Activated T-helper 17 cell treated with anti-CD3 and anti-CD28 coated beads, Interleukin-2, amount 50 U/mL, for 72 hours (primary cell): ENCODE measurements around the gene GSE1. TPM values are rescaled to one million over a fixed set of nuclear protein-coding genes. Genes with fewer than 3 reads are reported as not detected.

ENCODE experiments used
- ATAC-seq: fragments of 150-1000 bp; cut with Tn5 transposase; replicated peaks from 2 replicates; pipeline ENCODE4 v1.10.0; 2021; ENCODE audit warnings: mild to moderate bottlenecking, moderate library complexity
- H3K27ac Mint-ChIP-seq: one replicate; pipeline ENCODE4 v1.8.0; 2022; ENCODE audit warnings: mixed read lengths
- H3K27me3 Mint-ChIP-seq: one replicate; pipeline ENCODE4 v1.8.0; 2022; ENCODE audit warnings: mixed read lengths
- H3K36me3 Mint-ChIP-seq: one replicate; pipeline ENCODE4 v1.8.0; 2022; ENCODE audit warnings: low read depth, mild to moderate bottlenecking, mixed read lengths
- H3K4me1 Mint-ChIP-seq: one replicate; pipeline ENCODE4 v1.8.0; 2022; ENCODE audit warnings: mixed read lengths
- H3K4me3 Mint-ChIP-seq: one replicate; pipeline ENCODE4 v1.8.0; 2022; ENCODE audit warnings: mild to moderate bottlenecking, mixed read lengths
- H3K9me3 Mint-ChIP-seq: one replicate; pipeline ENCODE4 v1.8.0; 2022; ENCODE audit warnings: mixed read lengths
- total RNA-seq, 2 donors: library from RNA; stranded (reverse); gene quantifications; one replicate each; pipeline ENCODE4 v1.2.3, GENCODE V29; 2022

Gene GSE1
- total RNA-seq, 2 donors from 2014 or later: 12.1 to 17.4 TPM

- Mint-ChIP-seq H3K4me1 (peaks cover 4% of the 10 kb centered on the region), H3K4me3 (no peak overlapping the region), H3K36me3 (no peaks in the 10 kb centered on the region), H3K9me3 (no peaks in the 10 kb centered on the region), H3K27ac (no peak overlapping the region), H3K27me3 (no peaks in the 10 kb centered on the region)
- ATAC-seq: no peak
These were observed 19.8 kb downstream of the GSE1 start for GRCh38 chr16:85632709-85633437.

GRCh38 chr16:85633438-85633743, 20.3 kb downstream of the GSE1 start:
- no peak overlapping the region for H3K4me3 Mint-ChIP-seq
- ATAC-seq: no peak
- no peaks in the 10 kb centered on the region for H3K36me3 Mint-ChIP-seq
- H3K27ac Mint-ChIP-seq: no peak overlapping the region
- peaks cover 4% of the 10 kb centered on the region for H3K4me1 Mint-ChIP-seq
- no peaks in the 10 kb centered on the region for H3K9me3 Mint-ChIP-seq
- H3K27me3 Mint-ChIP-seq: no peaks in the 10 kb centered on the region

GRCh38 chr16:85633888-85634287, 20.8 kb downstream of the GSE1 start:
- Mint-ChIP-seq H3K36me3 (no peaks in the 10 kb centered on the region), H3K4me1 (peaks cover under 1% of the 10 kb centered on the region), H3K4me3 (no peak overlapping the region), H3K27me3 (no peaks in the 10 kb centered on the region), H3K9me3 (no peaks in the 10 kb centered on the region), H3K27ac (no peak overlapping the region)
- ATAC-seq: no peak

- Mint-ChIP-seq H3K27me3 (no peaks in the 10 kb centered on the region), H3K27ac (no peak overlapping the region), H3K9me3 (no peaks in the 10 kb centered on the region)
These were observed 21.8 kb downstream of the GSE1 start for GRCh38 chr16:85634747-85635544.

GRCh38 chr16:85635545-85636140, 22.5 kb downstream of the GSE1 start:
- Mint-ChIP-seq H3K9me3 (no peaks in the 10 kb centered on the region), H3K4me3 (no peak overlapping the region), H3K27me3 (no peaks in the 10 kb centered on the region), H3K27ac (no peak overlapping the region), H3K36me3 (no peaks in the 10 kb centered on the region), H3K4me1 (no peaks in the 10 kb centered on the region)
- no peak for ATAC-seq

More at GRCh38 chr16:85634747-85635544, 21.8 kb downstream of the GSE1 start:
- H3K4me1 Mint-ChIP-seq: no peaks in the 10 kb centered on the region
- H3K36me3 Mint-ChIP-seq: no peaks in the 10 kb centered on the region
- H3K4me3 Mint-ChIP-seq: no peak overlapping the region
- no peak for ATAC-seq

GRCh38 chr16:85636234-85636812, 23.2 kb downstream of the GSE1 start:
- Mint-ChIP-seq H3K36me3 (no peaks in the 10 kb centered on the region), H3K27me3 (no peaks in the 10 kb centered on the region), H3K4me3 (no peak overlapping the region), H3K27ac (no peak overlapping the region), H3K9me3 (no peaks in the 10 kb centered on the region), H3K4me1 (no peaks in the 10 kb centered on the region)
- ATAC-seq: no peak

- ATAC-seq: no peak
- Mint-ChIP-seq H3K4me1 (no peaks in the 10 kb centered on the region), H3K27ac (no peak overlapping the region), H3K36me3 (no peaks in the 10 kb centered on the region), H3K9me3 (no peaks in the 10 kb centered on the region), H3K4me3 (no peak overlapping the region), H3K27me3 (no peaks in the 10 kb centered on the region)
These were observed 24.1 kb downstream of the GSE1 start for GRCh38 chr16:85637061-85637807.

- Mint-ChIP-seq H3K27ac (no peak overlapping the region), H3K36me3 (no peaks in the 10 kb centered on the region), H3K27me3 (no peaks in the 10 kb centered on the region)
These were observed 24.9 kb downstream of the GSE1 start for GRCh38 chr16:85637808-85638647.

GRCh38 chr16:85638695-85639409, 25.7 kb downstream of the GSE1 start:
- Mint-ChIP-seq H3K36me3 (no peaks in the 10 kb centered on the region), H3K9me3 (no peaks in the 10 kb centered on the region), H3K27me3 (no peaks in the 10 kb centered on the region), H3K4me1 (no peaks in the 10 kb centered on the region), H3K4me3 (no peak overlapping the region), H3K27ac (no peak overlapping the region)
- ATAC-seq: no peak

More at GRCh38 chr16:85637808-85638647, 24.9 kb downstream of the GSE1 start:
- H3K4me3 Mint-ChIP-seq: no peak overlapping the region
- no peaks in the 10 kb centered on the region for H3K9me3 Mint-ChIP-seq
- ATAC-seq: no peak
- H3K4me1 Mint-ChIP-seq: no peaks in the 10 kb centered on the region

- Mint-ChIP-seq H3K9me3 (no peaks in the 10 kb centered on the region), H3K36me3 (no peaks in the 10 kb centered on the region)
These were observed 26.6 kb downstream of the GSE1 start for GRCh38 chr16:85639529-85640253.

GRCh38 chr16:85640254-85640558, 27.1 kb downstream of the GSE1 start:
- H3K4me3 Mint-ChIP-seq: no peak overlapping the region
- no peaks in the 10 kb centered on the region for H3K9me3 Mint-ChIP-seq
- no peak overlapping the region for H3K27ac Mint-ChIP-seq
- H3K27me3 Mint-ChIP-seq: no peaks in the 10 kb centered on the region
- no peaks in the 10 kb centered on the region for H3K36me3 Mint-ChIP-seq
- no peaks in the 10 kb centered on the region for H3K4me1 Mint-ChIP-seq
- ATAC-seq: no peak

More at GRCh38 chr16:85639529-85640253, 26.6 kb downstream of the GSE1 start:
- ATAC-seq: no peak
- no peaks in the 10 kb centered on the region for H3K27me3 Mint-ChIP-seq
- no peaks in the 10 kb centered on the region for H3K4me1 Mint-ChIP-seq
- H3K4me3 Mint-ChIP-seq: no peak overlapping the region
- H3K27ac Mint-ChIP-seq: no peak overlapping the region

GRCh38 chr16:85640585-85640984, 27.5 kb downstream of the GSE1 start:
- Mint-ChIP-seq H3K9me3 (no peaks in the 10 kb centered on the region), H3K27ac (no peak overlapping the region), H3K4me3 (no peak overlapping the region), H3K4me1 (no peaks in the 10 kb centered on the region), H3K27me3 (no peaks in the 10 kb centered on the region), H3K36me3 (no peaks in the 10 kb centered on the region)
- no peak for ATAC-seq

- H3K4me1 Mint-ChIP-seq: no peaks in the 10 kb centered on the region
- H3K27ac Mint-ChIP-seq: no peak overlapping the region
- no peaks in the 10 kb centered on the region for H3K36me3 Mint-ChIP-seq
- no peaks in the 10 kb centered on the region for H3K9me3 Mint-ChIP-seq
- H3K27me3 Mint-ChIP-seq: no peaks in the 10 kb centered on the region
- ATAC-seq: no peak
- no peak overlapping the region for H3K4me3 Mint-ChIP-seq
These were observed 28.2 kb downstream of the GSE1 start for GRCh38 chr16:85641305-85641704.
